DND-41 (cell line): ENCODE measurements around the gene MAP1LC3B2.

Experiments
- ATAC-seq: fragments of 200-7000 bp; cut with Tn5 transposase; 3 replicates; pipeline ENCODE4 v1.9.1; 2021; ENCODE audit warnings: low read depth; ENCODE audit not compliant: insufficient read depth
- DNase-seq: peaks from one replicate; pipeline ENCODE4 v3.0.0-alpha.2; 2020
- H2AFZ ChIP-seq: 2 replicates; pipeline ENCODE4 v1.6.0; 2012; ENCODE audit warnings: low read depth, low read length
- H3K27ac ChIP-seq: 2 replicates; pipeline ENCODE4 v1.5.1; 2012; ENCODE audit warnings: low read length, inconsistent platforms
- H3K27me3 ChIP-seq: fragments of 200-600 bp; sonication (generic); 2 replicates; pipeline ENCODE4 v1.6.0; 2012; ENCODE audit warnings: low read length, mild to moderate bottlenecking, inconsistent platforms; ENCODE audit not compliant: insufficient read depth, poor library complexity
- H3K36me3 ChIP-seq: 2 replicates; pipeline ENCODE4 v1.5.1; 2012; ENCODE audit warnings: low read length, inconsistent platforms; ENCODE audit not compliant: insufficient read depth
- H3K4me1 ChIP-seq: 2 replicates; pipeline ENCODE4 v1.5.1; 2012; ENCODE audit warnings: mild to moderate bottlenecking, low read length; ENCODE audit not compliant: insufficient read depth
- H3K4me2 ChIP-seq: 2 replicates; pipeline ENCODE4 v1.6.0; 2012; ENCODE audit warnings: mild to moderate bottlenecking, moderate library complexity, low read length, inconsistent platforms; ENCODE audit not compliant: insufficient read depth
- H3K4me3 ChIP-seq, 2 experiments: fragments of 200-600 bp in 1 of 2; shearing (Covaris generic) in 1 of 2; 2 replicates each; pipeline ENCODE4 v1.5.1; 2012 to 2016; ENCODE audit warnings: inconsistent platforms in 2 of 2, low read length in 2 of 2, mild to moderate bottlenecking in 2 of 2, low read depth in 1 of 2, moderate library complexity in 1 of 2
- H3K79me2 ChIP-seq: 2 replicates; pipeline ENCODE4 v1.6.0; 2012; ENCODE audit warnings: low read length, inconsistent platforms; ENCODE audit not compliant: insufficient read depth
- H3K9ac ChIP-seq: 2 replicates; pipeline ENCODE4 v1.6.0; 2012; ENCODE audit warnings: low read depth, mild to moderate bottlenecking, inconsistent platforms, low read length, moderate library complexity
- H3K9me3 ChIP-seq: 2 replicates; pipeline ENCODE4 v1.5.1; 2012; ENCODE audit warnings: low read length, moderate library complexity, mild to moderate bottlenecking, inconsistent platforms; ENCODE audit not compliant: insufficient read depth, severe bottlenecking
- H4K20me1 ChIP-seq: 2 replicates; pipeline ENCODE4 v1.6.0; 2012; ENCODE audit warnings: low read length; ENCODE audit not compliant: insufficient read depth
- EZH2 ChIP-seq: IDR thresholded peaks from 3 replicates; pipeline ENCODE4 v1.6.1; 2012; ENCODE audit warnings: borderline replicate concordance, low read depth, mild to moderate bottlenecking, moderate library complexity, low read length, inconsistent platforms; ENCODE audit not compliant: severe bottlenecking
- TF ChIP-seq, protein P1 (sequence below): IDR thresholded peaks from 2 replicates; pipeline ENCODE4 v1.5.1; 2012; ENCODE audit warnings: borderline replicate concordance, low read length, moderate library complexity, mild to moderate bottlenecking; ENCODE audit not compliant: poor library complexity, severe bottlenecking; ENCODE audit errors: extremely low read depth

MAP1LC3B2 gene

DNA sequence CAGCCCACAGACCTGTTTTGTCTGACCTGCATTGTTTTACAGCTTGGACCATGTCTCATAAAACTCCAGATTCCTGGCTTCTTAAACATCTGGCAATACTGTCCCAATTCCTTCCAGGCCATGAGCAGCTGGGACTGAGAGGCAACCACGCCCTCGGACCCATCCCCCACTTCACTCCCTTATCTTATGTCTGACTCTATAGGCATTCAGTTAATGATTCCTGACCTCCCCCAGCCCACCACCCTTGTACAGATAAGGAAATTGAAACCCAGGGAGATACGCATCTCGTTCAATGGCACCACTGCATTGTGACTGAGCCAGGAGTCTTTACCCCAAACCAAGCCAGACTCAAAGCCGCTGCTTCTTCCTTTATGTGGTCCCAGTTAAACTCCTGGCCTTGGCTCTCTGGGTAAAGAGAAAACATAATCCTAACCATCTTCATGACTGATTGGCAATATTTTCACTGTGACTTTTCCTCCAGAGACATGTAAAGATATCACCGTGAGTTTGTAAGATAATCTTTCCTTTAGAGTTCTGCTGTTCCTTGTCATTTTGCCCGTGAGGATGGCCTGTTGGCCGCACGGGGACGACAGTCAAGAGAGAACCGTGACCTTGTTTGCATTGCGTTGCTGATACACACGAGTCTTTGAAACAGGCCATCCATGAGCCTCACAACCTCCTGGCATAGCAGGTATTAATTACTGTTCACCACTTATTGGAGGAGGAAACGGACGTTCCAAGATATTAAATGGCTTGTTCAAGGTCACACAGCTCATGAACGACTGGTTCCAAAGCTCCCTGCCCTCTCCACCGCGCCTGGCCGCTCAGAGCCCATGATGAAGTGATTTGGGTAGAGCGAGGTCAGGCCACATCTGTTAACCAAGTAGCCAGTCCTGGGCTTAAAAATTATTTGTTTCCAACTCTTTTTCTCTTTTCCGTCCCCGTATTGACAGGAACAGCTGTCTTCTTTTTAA is 39.4 kb downstream of the MAP1LC3B2 start:
- no peak overlapping the region for H3K4me2 ChIP-seq
- TF ChIP-seq EZH2, result no peak
- H3K4me1 ChIP-seq, result peaks cover 29% of the 10 kb centered on the region
- H3K36me3 ChIP-seq, result no peaks in the 10 kb centered on the region
- H3K79me2 ChIP-seq, result no peaks in the 10 kb centered on the region
- ATAC-seq (no peak), DNase-seq (no peak)
- no peak overlapping the region for H3K4me3 ChIP-seq
- no peak overlapping the region for H3K9ac ChIP-seq
- 0 out of 2 replicates have a peak overlapping the region, but pooled peaks have one; percentile 0 for H3K27ac ChIP-seq
- H3K27me3 ChIP-seq, result no peaks in the 10 kb centered on the region
- H4K20me1 ChIP-seq, result no peaks in the 10 kb centered on the region
- no peak overlapping the region for H2AFZ ChIP-seq
- H3K9me3 ChIP-seq, result no peaks in the 10 kb centered on the region

- Histone ChIP-seq H4K20me1 (no peaks in the 10 kb centered on the region), H3K4me2 (no peak overlapping the region), H2AFZ (no peak overlapping the region), H3K27ac (peak overlapping the region; percentile 37; the same call in 1 of the 2 replicates), H3K9ac (no peak overlapping the region), H3K27me3 (no peaks in the 10 kb centered on the region), H3K9me3 (no peaks in the 10 kb centered on the region), H3K36me3 (no peaks in the 10 kb centered on the region), H3K79me2 (no peaks in the 10 kb centered on the region), H3K4me1 (peaks cover 20% of the 10 kb centered on the region), H3K4me3 (no peak overlapping the region)
- no peak for ATAC-seq
- no peak for TF ChIP-seq EZH2
- TF ChIP-seq, protein P1, sequence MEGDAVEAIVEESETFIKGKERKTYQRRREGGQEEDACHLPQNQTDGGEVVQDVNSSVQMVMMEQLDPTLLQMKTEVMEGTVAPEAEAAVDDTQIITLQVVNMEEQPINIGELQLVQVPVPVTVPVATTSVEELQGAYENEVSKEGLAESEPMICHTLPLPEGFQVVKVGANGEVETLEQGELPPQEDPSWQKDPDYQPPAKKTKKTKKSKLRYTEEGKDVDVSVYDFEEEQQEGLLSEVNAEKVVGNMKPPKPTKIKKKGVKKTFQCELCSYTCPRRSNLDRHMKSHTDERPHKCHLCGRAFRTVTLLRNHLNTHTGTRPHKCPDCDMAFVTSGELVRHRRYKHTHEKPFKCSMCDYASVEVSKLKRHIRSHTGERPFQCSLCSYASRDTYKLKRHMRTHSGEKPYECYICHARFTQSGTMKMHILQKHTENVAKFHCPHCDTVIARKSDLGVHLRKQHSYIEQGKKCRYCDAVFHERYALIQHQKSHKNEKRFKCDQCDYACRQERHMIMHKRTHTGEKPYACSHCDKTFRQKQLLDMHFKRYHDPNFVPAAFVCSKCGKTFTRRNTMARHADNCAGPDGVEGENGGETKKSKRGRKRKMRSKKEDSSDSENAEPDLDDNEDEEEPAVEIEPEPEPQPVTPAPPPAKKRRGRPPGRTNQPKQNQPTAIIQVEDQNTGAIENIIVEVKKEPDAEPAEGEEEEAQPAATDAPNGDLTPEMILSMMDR, result peak; percentile 64
- DNase-seq, result peak; percentile 42
Observed at GRCh38 chr12:116599285-116600136, 40.3 kb downstream of the MAP1LC3B2 start.

GRCh38 chr12:116600959-116601918 is 42.1 kb downstream of the MAP1LC3B2 start:
- Histone ChIP-seq H3K27me3 (no peaks in the 10 kb centered on the region), H3K27ac (peak overlapping the region; percentile 29), H3K4me3 (no peak overlapping the region), H3K9ac (no peak overlapping the region), H3K4me2 (no peak overlapping the region), H3K79me2 (no peaks in the 10 kb centered on the region), H3K4me1 (peaks cover 22% of the 10 kb centered on the region), H2AFZ (no peak overlapping the region), H4K20me1 (no peaks in the 10 kb centered on the region), H3K9me3 (no peaks in the 10 kb centered on the region), H3K36me3 (no peaks in the 10 kb centered on the region)
- peak; percentile 30; the same call in 1 of the 3 replicates for ATAC-seq
- no peak for DNase-seq
- no peak for TF ChIP-seq EZH2
- TF ChIP-seq, protein P1, result no peak
